ENCODE measurements around the gene DGKB. TPM values are rescaled to one million over a fixed set of nuclear protein-coding genes. Genes with fewer than 3 reads are reported as not detected.
"Not testable (repeated sequence)": the region's sequence is repeated elsewhere in the genome, so short reads cannot be mapped to it uniquely, and the experiment has no call there.

The DGKB gene
- total and polyA plus RNA-seq, 2 donors = 0.09 to 0.19 TPM

- Histone ChIP-seq H3K9me3 (ENCODE audit: control insufficient read depth in 2 of 2, insufficient read depth in 1 of 2, low read length in 1 of 2) (peaks cover 0 to 2% of the 10 kb centered on the region in 2 donors), H3K4me1 (ENCODE audit: control insufficient read depth in 2 of 2, insufficient read depth in 2 of 2, low read length in 2 of 2) (no peaks in the 10 kb centered on the region), H3K27me3 (ENCODE audit: control insufficient read depth in 2 of 2, insufficient read depth in 1 of 2, low read length in 1 of 2) (no peaks in the 10 kb centered on the region), H3K36me3 (ENCODE audit: control insufficient read depth in 2 of 2, insufficient read depth in 2 of 2, low read length in 1 of 2) (no peaks in the 10 kb centered on the region), H3K4me3 (ENCODE audit: low read length in 2 of 2) (no peak overlapping the region), H3K27ac (ENCODE audit: low read depth in 1 of 2, low read length in 1 of 2) (no peak overlapping the region)
- WGBS = 83% methylated on average over 3 of the region's 3 CpGs
- no peak for DNase-seq (ENCODE audit: low read depth in 6 of 9, low spot score in 9 of 9)
These were observed 613.9 kb downstream of the DGKB start for GRCh38 chr7:14288701-14289100.

DNA sequence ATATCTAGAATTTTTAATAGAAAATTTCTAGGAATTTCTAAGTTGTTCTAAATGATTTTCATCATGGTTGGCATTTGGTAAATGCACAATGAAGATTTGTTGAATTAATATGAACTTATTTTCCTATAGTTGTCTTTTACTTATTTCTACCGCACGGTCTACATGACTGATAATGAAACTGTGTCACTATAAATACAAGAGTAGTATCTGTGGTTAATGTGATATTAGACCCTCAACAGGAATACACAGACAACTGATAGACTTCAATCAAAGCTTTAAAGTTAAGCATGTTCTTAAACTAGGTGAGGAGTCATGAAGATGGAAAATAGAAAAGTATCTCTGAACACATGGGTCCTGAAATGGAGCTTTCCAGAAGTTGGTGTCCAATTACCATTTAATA lies 615.2 kb downstream of the DGKB start:
- 97% methylated on average over 2 of the region's 2 CpGs for WGBS
- DNase-seq (ENCODE audit: low read depth in 6 of 9, low spot score in 9 of 9) = no peak
- H3K27ac ChIP-seq (ENCODE audit: low read depth in 1 of 2, low read length in 1 of 2) = no peak overlapping the region
- H3K27me3 ChIP-seq (ENCODE audit: control insufficient read depth in 2 of 2, insufficient read depth in 1 of 2, low read length in 1 of 2) = no peaks in the 10 kb centered on the region
- H3K36me3 ChIP-seq (ENCODE audit: control insufficient read depth in 2 of 2, insufficient read depth in 2 of 2, low read length in 1 of 2) = no peaks in the 10 kb centered on the region
- H3K4me3 ChIP-seq (ENCODE audit: low read length in 2 of 2) = no peak overlapping the region
- peaks cover 0 to 2% of the 10 kb centered on the region in 2 donors for H3K9me3 ChIP-seq (ENCODE audit: control insufficient read depth in 2 of 2, insufficient read depth in 1 of 2, low read length in 1 of 2)
- H3K4me1 ChIP-seq (ENCODE audit: control insufficient read depth in 2 of 2, insufficient read depth in 2 of 2, low read length in 2 of 2) = no peaks in the 10 kb centered on the region

DNA sequence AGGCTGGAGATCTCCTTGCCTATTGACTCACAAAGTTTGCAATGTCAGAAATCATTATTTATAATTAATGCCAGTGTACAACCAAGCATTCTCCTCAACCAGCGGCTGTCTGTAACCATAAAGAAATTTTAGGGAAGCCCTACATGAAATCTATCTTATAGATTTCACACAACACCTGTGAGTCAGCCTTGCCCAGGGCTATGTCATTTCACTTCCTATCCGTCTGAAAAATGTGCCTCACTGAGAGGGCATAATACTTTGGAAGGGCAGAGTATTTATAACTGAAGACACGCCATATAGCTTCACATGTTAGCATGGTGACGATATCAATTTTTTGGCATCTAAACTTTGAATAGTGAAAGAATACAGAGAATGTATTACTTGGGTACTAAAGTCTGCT lies 616.5 kb downstream of the DGKB start:
- H3K4me3 ChIP-seq (ENCODE audit: low read length in 2 of 2) = no peak overlapping the region
- H3K4me1 ChIP-seq (ENCODE audit: control insufficient read depth in 2 of 2, insufficient read depth in 2 of 2, low read length in 2 of 2) = no peaks in the 10 kb centered on the region
- H3K27me3 ChIP-seq (ENCODE audit: control insufficient read depth in 2 of 2, insufficient read depth in 1 of 2, low read length in 1 of 2) = no peaks in the 10 kb centered on the region
- DNase-seq (ENCODE audit: low read depth in 6 of 9, low spot score in 9 of 9) = no peak
- peaks cover 0 to 2% of the 10 kb centered on the region in 2 donors for H3K9me3 ChIP-seq (ENCODE audit: control insufficient read depth in 2 of 2, insufficient read depth in 1 of 2, low read length in 1 of 2)
- no peak overlapping the region for H3K27ac ChIP-seq (ENCODE audit: low read depth in 1 of 2, low read length in 1 of 2)
- no peaks in the 10 kb centered on the region for H3K36me3 ChIP-seq (ENCODE audit: control insufficient read depth in 2 of 2, insufficient read depth in 2 of 2, low read length in 1 of 2)
- 65% methylated on average over 4 of the region's 4 CpGs for WGBS

DNA sequence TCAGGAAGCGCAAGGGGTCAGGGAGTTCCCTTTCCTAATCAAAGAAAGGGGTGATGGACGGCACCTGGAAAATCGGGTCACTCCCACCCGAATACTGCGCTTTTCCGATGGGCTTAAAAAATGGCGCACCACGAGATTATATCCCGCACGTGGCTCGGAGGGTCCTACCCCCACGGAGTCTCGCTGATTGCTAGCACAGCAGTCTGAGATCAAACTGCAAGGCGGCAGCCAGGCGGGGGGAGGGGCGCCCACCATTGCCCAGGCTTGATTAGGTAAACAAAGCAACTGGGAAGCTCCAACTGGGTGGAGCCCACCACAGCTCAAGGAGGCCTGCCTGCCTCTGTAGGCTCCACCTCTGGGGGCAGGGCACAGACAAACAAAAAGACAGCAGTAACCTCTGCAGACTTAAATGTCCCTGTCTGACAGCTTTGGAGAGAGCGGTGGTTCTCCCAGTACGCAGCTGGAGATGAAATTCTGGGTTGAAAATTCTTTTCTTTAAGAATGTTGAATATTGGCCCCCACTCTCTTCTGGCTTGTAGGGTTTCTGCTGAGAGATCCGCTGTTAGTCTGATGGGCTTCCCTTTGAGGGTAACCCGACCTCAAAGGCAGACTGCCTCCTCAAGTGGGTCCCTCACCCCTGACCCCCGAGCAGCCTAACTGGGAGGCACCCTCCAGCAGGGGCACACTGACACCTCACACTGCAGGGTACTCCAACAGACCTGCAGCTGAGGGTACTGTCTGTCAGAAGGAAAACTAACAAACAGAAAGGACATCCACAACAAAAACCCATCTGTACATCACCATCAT lies 623.3 kb downstream of the DGKB start:
- WGBS = 63% methylated on average over 21 of the region's 21 CpGs
- not testable (repeated sequence) for H3K4me1 ChIP-seq (ENCODE audit: control insufficient read depth in 2 of 2, insufficient read depth in 2 of 2, low read length in 2 of 2); H3K9me3 ChIP-seq (ENCODE audit: control insufficient read depth in 2 of 2, insufficient read depth in 1 of 2, low read length in 1 of 2); H3K27ac ChIP-seq (ENCODE audit: low read depth in 1 of 2, low read length in 1 of 2); DNase-seq (ENCODE audit: low read depth in 6 of 9, low spot score in 9 of 9); H3K36me3 ChIP-seq (ENCODE audit: control insufficient read depth in 2 of 2, insufficient read depth in 2 of 2, low read length in 1 of 2); H3K4me3 ChIP-seq (ENCODE audit: low read length in 2 of 2); H3K27me3 ChIP-seq (ENCODE audit: control insufficient read depth in 2 of 2, insufficient read depth in 1 of 2, low read length in 1 of 2)

DNA sequence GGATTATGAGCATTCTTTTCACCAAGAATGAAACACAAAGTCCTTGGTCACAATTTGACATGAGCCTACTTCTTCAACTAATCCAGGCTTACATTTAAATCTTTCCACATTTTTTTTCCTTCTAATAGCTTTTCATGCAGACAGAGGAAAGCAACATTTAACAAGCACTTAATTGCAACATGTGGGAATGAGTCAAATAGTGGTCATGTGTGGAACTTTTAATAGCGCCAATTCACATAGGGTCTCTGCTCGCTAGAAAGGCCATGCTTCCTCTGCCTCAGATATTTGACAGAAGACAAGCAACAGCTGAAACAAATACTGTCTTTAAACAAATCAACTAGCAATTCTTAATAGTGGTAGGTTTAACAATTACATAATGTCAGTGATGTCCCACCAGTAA lies 627.2 kb downstream of the DGKB start:
- no peak for DNase-seq (ENCODE audit: low read depth in 6 of 9, low spot score in 9 of 9)
- Histone ChIP-seq H3K27me3 (ENCODE audit: control insufficient read depth in 2 of 2, insufficient read depth in 1 of 2, low read length in 1 of 2) (no peaks in the 10 kb centered on the region), H3K36me3 (ENCODE audit: control insufficient read depth in 2 of 2, insufficient read depth in 2 of 2, low read length in 1 of 2) (no peaks in the 10 kb centered on the region), H3K4me1 (ENCODE audit: control insufficient read depth in 2 of 2, insufficient read depth in 2 of 2, low read length in 2 of 2) (no peaks in the 10 kb centered on the region), H3K4me3 (ENCODE audit: low read length in 2 of 2) (no peak overlapping the region), H3K27ac (ENCODE audit: low read depth in 1 of 2, low read length in 1 of 2) (no peak overlapping the region), H3K9me3 (ENCODE audit: control insufficient read depth in 2 of 2, insufficient read depth in 1 of 2, low read length in 1 of 2) (no peaks in the 10 kb centered on the region)
- WGBS = 98% methylated on average over 2 of the region's 2 CpGs

DNA sequence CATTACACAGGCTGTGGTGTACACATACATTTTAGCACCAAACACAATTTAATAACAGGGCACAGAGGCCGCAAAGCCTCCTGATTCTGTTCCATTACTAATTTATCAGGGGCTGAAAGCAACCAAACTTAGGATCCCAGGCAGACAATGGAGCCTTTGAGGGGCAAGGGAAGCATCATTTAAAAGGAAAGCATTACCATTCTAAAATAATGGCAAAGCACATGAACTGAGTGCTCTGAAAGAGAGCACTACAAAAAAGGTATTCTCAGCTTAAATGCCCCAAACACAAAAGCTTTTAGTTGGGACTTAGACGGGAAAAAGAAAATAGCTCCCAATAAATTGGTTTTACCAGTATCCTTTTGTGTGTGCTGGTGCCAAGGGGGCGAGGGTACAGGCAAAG lies 631.1 kb downstream of the DGKB start:
- 94% methylated on average over 3 of the region's 3 CpGs for WGBS
- Histone ChIP-seq H3K4me3 (ENCODE audit: low read length in 2 of 2) (no peak overlapping the region), H3K4me1 (ENCODE audit: control insufficient read depth in 2 of 2, insufficient read depth in 2 of 2, low read length in 2 of 2) (no peaks in the 10 kb centered on the region), H3K36me3 (ENCODE audit: control insufficient read depth in 2 of 2, insufficient read depth in 2 of 2, low read length in 1 of 2) (no peaks in the 10 kb centered on the region), H3K9me3 (ENCODE audit: control insufficient read depth in 2 of 2, insufficient read depth in 1 of 2, low read length in 1 of 2) (no peaks in the 10 kb centered on the region), H3K27ac (ENCODE audit: low read depth in 1 of 2, low read length in 1 of 2) (no peak overlapping the region), H3K27me3 (ENCODE audit: control insufficient read depth in 2 of 2, insufficient read depth in 1 of 2, low read length in 1 of 2) (no peaks in the 10 kb centered on the region)
- no peak for DNase-seq (ENCODE audit: low read depth in 6 of 9, low spot score in 9 of 9)

DNA sequence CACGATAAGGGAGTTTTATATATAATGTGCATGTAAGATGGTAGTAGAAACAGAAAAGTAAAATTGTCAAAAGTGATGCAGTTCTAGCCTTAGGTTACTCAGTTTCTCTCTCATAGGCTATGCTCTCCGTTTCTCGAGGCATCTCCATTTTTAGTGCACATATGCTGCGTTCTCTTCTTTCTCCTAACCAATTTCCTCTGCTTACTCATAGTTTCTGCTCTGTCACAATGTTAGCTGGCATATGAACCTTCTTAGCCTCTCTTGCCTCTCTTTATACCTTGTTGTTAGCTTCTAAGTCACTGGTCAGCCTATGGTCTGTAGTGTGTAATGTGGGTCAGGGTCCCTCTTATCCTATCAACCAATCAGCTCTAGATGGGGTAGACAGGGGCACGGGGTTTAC lies 632.5 kb downstream of the DGKB start:
- Histone ChIP-seq H3K4me3 (ENCODE audit: low read length in 2 of 2) (no peak overlapping the region), H3K4me1 (ENCODE audit: control insufficient read depth in 2 of 2, insufficient read depth in 2 of 2, low read length in 2 of 2) (no peaks in the 10 kb centered on the region), H3K36me3 (ENCODE audit: control insufficient read depth in 2 of 2, insufficient read depth in 2 of 2, low read length in 1 of 2) (no peaks in the 10 kb centered on the region), H3K27ac (ENCODE audit: low read depth in 1 of 2, low read length in 1 of 2) (no peak overlapping the region), H3K27me3 (ENCODE audit: control insufficient read depth in 2 of 2, insufficient read depth in 1 of 2, low read length in 1 of 2) (no peaks in the 10 kb centered on the region), H3K9me3 (ENCODE audit: control insufficient read depth in 2 of 2, insufficient read depth in 1 of 2, low read length in 1 of 2) (no peaks in the 10 kb centered on the region)
- DNase-seq (ENCODE audit: low read depth in 6 of 9, low spot score in 9 of 9) = no peak
- WGBS = 66% methylated on average over 5 of the region's 5 CpGs

DNA sequence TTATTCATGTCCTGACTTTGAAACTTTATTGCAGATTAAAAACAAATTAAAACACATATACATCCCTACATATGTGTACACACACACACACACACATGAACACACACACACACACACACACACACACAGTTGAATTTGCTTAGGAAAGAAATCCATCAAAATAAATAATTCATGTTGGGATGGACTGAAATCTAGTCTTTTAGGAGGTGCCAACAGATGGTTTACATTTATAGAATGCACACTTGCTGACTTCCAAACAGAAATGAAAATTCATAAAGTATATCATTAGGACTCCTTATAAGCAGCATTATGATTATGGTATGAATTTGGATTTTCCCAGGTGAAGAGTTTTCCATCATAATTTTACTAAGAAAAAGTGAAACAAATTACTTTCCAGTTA lies 642.5 kb downstream of the DGKB start:
- no peak for DNase-seq (ENCODE audit: low read depth in 6 of 9, low spot score in 9 of 9)
- H3K27me3 ChIP-seq (ENCODE audit: control insufficient read depth in 2 of 2, insufficient read depth in 1 of 2, low read length in 1 of 2) = no peaks in the 10 kb centered on the region
- no peaks in the 10 kb centered on the region for H3K4me1 ChIP-seq (ENCODE audit: control insufficient read depth in 2 of 2, insufficient read depth in 2 of 2, low read length in 2 of 2)
- H3K36me3 ChIP-seq (ENCODE audit: control insufficient read depth in 2 of 2, insufficient read depth in 2 of 2, low read length in 1 of 2) = no peaks in the 10 kb centered on the region
- H3K9me3 ChIP-seq (ENCODE audit: control insufficient read depth in 2 of 2, insufficient read depth in 1 of 2, low read length in 1 of 2) = no peaks in the 10 kb centered on the region
- H3K4me3 ChIP-seq (ENCODE audit: low read length in 2 of 2) = no peak overlapping the region
- H3K27ac ChIP-seq (ENCODE audit: low read depth in 1 of 2, low read length in 1 of 2) = no peak overlapping the region

DNA sequence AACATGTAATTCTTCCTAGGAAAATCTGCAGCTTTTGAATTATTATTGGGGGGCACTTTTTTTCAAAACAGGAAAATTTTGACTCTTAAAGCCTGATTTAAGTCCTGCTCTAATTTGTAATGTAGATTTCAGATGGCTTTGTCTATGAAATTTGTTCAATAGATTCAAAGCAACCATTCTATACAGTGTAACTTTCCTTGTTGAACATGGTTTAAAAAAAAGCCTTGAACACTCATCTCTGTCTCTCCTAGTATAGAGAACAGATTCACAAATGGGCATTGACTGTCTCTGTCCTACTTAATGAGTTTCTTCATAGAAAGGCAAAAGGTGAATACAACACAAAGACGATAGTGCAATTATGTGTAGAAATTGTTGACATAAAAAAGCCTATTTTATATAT lies 643.7 kb downstream of the DGKB start:
- H3K4me1 ChIP-seq (ENCODE audit: control insufficient read depth in 2 of 2, insufficient read depth in 2 of 2, low read length in 2 of 2) = no peaks in the 10 kb centered on the region
- H3K36me3 ChIP-seq (ENCODE audit: control insufficient read depth in 2 of 2, insufficient read depth in 2 of 2, low read length in 1 of 2) = no peaks in the 10 kb centered on the region
- H3K9me3 ChIP-seq (ENCODE audit: control insufficient read depth in 2 of 2, insufficient read depth in 1 of 2, low read length in 1 of 2) = no peaks in the 10 kb centered on the region
- no peak overlapping the region for H3K27ac ChIP-seq (ENCODE audit: low read depth in 1 of 2, low read length in 1 of 2)
- WGBS = 92% methylated on average over 1 of the region's 1 CpG
- H3K27me3 ChIP-seq (ENCODE audit: control insufficient read depth in 2 of 2, insufficient read depth in 1 of 2, low read length in 1 of 2) = no peaks in the 10 kb centered on the region
- DNase-seq (ENCODE audit: low read depth in 6 of 9, low spot score in 9 of 9) = no peak
- no peak overlapping the region for H3K4me3 ChIP-seq (ENCODE audit: low read length in 2 of 2)
